Calu3 (cell line): Measurements from ENCODE around the gene CLEC7A. TPM values are rescaled to one million over a fixed set of nuclear protein-coding genes. Genes with fewer than 3 reads are reported as not detected.

Experiments used
- BruUV-seq: library from RNA; stranded (reverse); fragments of 400-500 nt; replicated peaks from 2 replicates; lab custom pipeline; 2021; lab: Mats Ljungman, UMichigan
- CTCF ChIA-PET: fragments of 300-600 bp; sonication (Branson Sonifier 250); formaldehyde crosslinking; loops from one replicate; lab custom pipeline; 2022; ENCODE audit warnings: antibody characterized with exemption; lab: Charles Lee
- DNase-seq: peaks from one replicate; pipeline ENCODE4 v3.0.0; 2022
- H3K27ac Mint-ChIP-seq: one replicate; pipeline ENCODE4 v1.8.0; 2022; ENCODE audit warnings: mixed read lengths; ENCODE audit not compliant: unreplicated experiment
- H3K27me3 Mint-ChIP-seq: one replicate; pipeline ENCODE4 v1.8.0; 2022; ENCODE audit warnings: mixed read lengths; ENCODE audit not compliant: unreplicated experiment
- H3K36me3 Mint-ChIP-seq: one replicate; pipeline ENCODE4 v1.8.0; 2022; ENCODE audit warnings: mild to moderate bottlenecking, moderate library complexity, mixed read lengths; ENCODE audit not compliant: insufficient read depth, unreplicated experiment
- H3K4me1 Mint-ChIP-seq: one replicate; pipeline ENCODE4 v1.8.0; 2022; ENCODE audit warnings: mild to moderate bottlenecking, low read depth, mixed read lengths; ENCODE audit not compliant: unreplicated experiment
- H3K4me3 Mint-ChIP-seq: one replicate; pipeline ENCODE4 v1.8.0; 2022; ENCODE audit warnings: mild to moderate bottlenecking, low read depth, moderate library complexity, mixed read lengths; ENCODE audit not compliant: unreplicated experiment
- H3K9me3 Mint-ChIP-seq: one replicate; pipeline ENCODE4 v1.8.0; 2022; ENCODE audit warnings: low read depth, mixed read lengths; ENCODE audit not compliant: unreplicated experiment
- intact Hi-C: fragments of 100-400 bp; cut with micrococcal nuclease; formaldehyde crosslinking; loops from one replicate; pipeline ENCODE4 v1.10.0; 2022; ENCODE audit not compliant: unreplicated experiment
- total RNA-seq: library from RNA; stranded (reverse); gene quantifications from 2 replicates; pipeline ENCODE4 v1.2.3, GENCODE V29; 2022
- TF ChIP-seq, protein P1 (sequence below): fragments of 200-600 bp; IDR thresholded peaks from one replicate; pipeline ENCODE4 v1.8.0; 2022; ENCODE audit warnings: antibody characterized with exemption; ENCODE audit not compliant: unreplicated experiment

CLEC7A gene
- total RNA-seq, 1 experiment from 2014 or later = 1.2 TPM

DNA sequence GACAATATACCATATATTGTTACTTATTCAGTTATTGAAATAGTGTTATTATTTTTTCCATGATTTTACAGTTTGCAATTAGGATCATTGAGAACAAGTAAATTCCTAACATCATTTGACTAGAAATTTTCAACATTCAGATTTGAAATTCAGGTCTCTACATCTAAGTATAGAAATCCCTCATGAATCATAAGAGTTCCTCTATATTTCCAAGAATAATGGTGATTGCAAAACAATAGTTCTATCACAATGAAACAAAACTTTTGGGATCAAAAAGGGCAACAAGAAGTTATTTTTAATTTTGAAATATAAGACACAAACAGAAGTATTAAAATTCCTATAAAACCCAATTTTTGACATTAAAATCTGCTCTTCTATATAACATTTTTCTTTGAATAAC lies 42.0 kb downstream of the CLEC7A start:
- no peaks in the 10 kb centered on the region for H3K9me3 Mint-ChIP-seq
- DNase-seq = no peak
- CTCF ChIA-PET = no interaction called here
- intact Hi-C loops = no loop called here
- BruUV-seq = no TSS peak
- no peaks in the 10 kb centered on the region for H3K36me3 Mint-ChIP-seq
- no peak overlapping the region for H3K4me3 Mint-ChIP-seq
- H3K4me1 Mint-ChIP-seq = no peaks in the 10 kb centered on the region
- H3K27ac Mint-ChIP-seq = no peak overlapping the region
- H3K27me3 Mint-ChIP-seq = no peaks in the 10 kb centered on the region
- TF ChIP-seq, protein P1, sequence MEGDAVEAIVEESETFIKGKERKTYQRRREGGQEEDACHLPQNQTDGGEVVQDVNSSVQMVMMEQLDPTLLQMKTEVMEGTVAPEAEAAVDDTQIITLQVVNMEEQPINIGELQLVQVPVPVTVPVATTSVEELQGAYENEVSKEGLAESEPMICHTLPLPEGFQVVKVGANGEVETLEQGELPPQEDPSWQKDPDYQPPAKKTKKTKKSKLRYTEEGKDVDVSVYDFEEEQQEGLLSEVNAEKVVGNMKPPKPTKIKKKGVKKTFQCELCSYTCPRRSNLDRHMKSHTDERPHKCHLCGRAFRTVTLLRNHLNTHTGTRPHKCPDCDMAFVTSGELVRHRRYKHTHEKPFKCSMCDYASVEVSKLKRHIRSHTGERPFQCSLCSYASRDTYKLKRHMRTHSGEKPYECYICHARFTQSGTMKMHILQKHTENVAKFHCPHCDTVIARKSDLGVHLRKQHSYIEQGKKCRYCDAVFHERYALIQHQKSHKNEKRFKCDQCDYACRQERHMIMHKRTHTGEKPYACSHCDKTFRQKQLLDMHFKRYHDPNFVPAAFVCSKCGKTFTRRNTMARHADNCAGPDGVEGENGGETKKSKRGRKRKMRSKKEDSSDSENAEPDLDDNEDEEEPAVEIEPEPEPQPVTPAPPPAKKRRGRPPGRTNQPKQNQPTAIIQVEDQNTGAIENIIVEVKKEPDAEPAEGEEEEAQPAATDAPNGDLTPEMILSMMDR = no peak

DNA sequence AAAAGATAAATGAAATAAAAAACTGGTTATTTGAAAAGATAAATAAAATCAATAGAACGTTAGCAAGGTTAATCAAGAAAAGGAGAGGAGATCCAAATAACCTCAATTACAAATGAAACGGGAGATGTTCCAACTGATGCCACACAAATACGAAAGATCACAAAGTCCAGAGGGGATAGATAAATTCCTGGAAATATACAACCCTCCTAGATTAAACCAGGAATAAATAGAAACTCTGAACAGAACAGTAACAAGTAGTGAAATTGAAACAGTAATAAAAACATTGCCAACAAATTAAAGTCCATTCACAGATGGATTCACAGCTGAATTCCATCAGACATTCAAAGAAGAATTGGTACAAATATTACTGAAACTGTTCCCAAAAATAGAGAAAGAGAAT lies 43.6 kb downstream of the CLEC7A start:
- H3K9me3 Mint-ChIP-seq = no peaks in the 10 kb centered on the region
- intact Hi-C loops = no loop called here
- no TSS peak for BruUV-seq
- no peaks in the 10 kb centered on the region for H3K27me3 Mint-ChIP-seq
- no peak overlapping the region for H3K27ac Mint-ChIP-seq
- CTCF ChIA-PET = no interaction called here
- TF ChIP-seq, protein P1 = no peak
- no peak overlapping the region for H3K4me3 Mint-ChIP-seq
- peaks cover 9% of the 10 kb centered on the region for H3K4me1 Mint-ChIP-seq
- H3K36me3 Mint-ChIP-seq = no peaks in the 10 kb centered on the region
- no peak for DNase-seq

DNA sequence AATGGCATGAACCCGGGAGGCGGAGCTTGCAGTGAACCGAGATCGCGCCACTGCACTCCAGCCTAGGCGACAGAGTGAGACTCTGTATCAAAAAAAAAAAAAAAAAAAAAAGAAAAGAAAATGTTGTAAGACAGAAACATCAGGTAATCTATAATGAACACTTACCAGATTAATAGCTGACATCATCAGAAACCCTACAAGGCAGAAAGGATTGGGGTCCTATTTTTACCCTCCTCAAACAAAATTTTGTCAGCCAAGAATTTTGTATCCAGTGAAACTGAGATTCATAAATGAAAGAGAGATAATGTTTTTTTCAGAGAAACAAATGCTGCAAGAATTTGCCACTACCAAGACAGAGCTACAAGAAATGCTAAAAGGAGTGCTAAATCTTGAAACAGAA lies 45.3 kb downstream of the CLEC7A start:
- peaks cover 9% of the 10 kb centered on the region for H3K4me1 Mint-ChIP-seq
- no peaks in the 10 kb centered on the region for H3K36me3 Mint-ChIP-seq
- no peaks in the 10 kb centered on the region for H3K9me3 Mint-ChIP-seq
- no peaks in the 10 kb centered on the region for H3K27me3 Mint-ChIP-seq
- CTCF ChIA-PET = interaction anchor here (0.6 to 0.8 kb wide), 3 partner anchors 126 to 1966 kb away, joined by 3 to 4 read pairs (median 3); no protein-coding TSS in a partner anchor
- H3K27ac Mint-ChIP-seq = no peak overlapping the region
- no peak overlapping the region for H3K4me3 Mint-ChIP-seq
- no TSS peak for BruUV-seq
- intact Hi-C loops = no loop called here
- no peak for DNase-seq
- TF ChIP-seq, protein P1 = no peak

DNA sequence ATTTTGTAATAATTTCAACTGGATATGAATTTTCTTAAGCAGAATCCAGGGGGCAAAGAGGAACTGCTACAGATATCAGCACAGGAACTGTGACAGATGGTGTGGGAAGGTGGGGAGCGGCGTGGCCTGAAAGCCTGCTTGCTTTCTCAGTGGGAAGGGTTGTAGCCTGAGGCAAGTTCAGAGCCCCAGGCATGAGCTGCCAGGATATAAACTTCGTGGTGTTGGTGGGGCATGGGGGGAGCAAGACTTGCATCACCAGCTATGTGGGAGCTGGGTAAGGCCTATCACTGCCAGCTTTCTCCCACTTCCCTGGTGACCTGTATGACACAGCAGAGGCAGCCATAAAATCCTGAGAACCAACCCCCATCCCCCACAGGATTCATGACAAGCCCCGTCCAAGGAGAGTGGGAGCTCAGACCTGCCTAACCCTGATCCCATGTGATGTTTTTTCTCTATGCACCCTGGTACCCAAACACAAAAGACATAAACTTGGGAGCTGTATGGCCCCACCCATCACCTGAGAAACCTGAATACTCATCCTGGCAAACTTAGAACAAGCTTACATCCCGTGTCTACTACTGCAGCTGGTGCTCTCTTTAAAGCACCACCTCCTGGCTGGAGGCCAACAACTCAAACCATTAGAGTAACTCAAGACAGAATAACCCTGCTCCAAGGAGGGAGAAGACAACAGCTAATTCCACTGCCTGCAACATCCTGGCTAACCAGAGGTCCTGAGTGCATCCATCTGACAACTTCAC lies 47.7 kb downstream of the CLEC7A start:
- Mint-ChIP-seq H3K27me3 (no peaks in the 10 kb centered on the region), H3K36me3 (no peaks in the 10 kb centered on the region), H3K4me1 (peaks cover 9% of the 10 kb centered on the region), H3K4me3 (no peak overlapping the region), H3K9me3 (no peaks in the 10 kb centered on the region), H3K27ac (no peak overlapping the region)
- no peak for DNase-seq
- TF ChIP-seq, protein P1 = no peak
- no TSS peak for BruUV-seq
- intact Hi-C loops = no loop called here
- CTCF ChIA-PET = no interaction called here
